ENCODE results near the gene PRKCH. TPM values are rescaled to one million over a fixed set of nuclear protein-coding genes. Genes with fewer than 3 reads are reported as not detected.

The PRKCH gene
- total RNA-seq, 3 donors from 2014 or later (not counting 1 experiment from before 2014, with no cell fraction given): 610 to 756 (median 618) TPM

DNA sequence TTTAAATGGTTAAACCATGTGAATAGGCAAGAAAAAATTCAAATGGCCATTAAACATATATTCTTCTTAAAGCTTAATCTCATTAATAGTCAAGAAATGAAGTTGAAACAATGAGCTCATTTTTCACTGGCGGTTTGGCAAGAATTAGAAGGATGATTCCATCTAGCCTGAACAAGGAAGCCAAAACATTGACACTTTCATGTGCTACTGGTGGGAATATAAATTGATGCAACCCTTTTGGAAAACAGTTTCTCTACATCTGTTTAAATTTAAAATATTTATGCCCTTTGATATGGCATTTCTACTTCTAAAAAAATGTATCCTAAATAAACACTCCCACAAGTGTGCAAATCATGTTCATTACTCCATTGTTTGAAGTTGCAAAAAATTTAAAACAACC is 199.2 kb downstream of the PRKCH start:
- Histone ChIP-seq H3K4me1 (ENCODE audit: control insufficient read depth, insufficient read depth, low read length) (peaks cover 56% of the 10 kb centered on the region), H3K9me3 (ENCODE audit: control insufficient read depth, insufficient read depth, low read length) (no peaks in the 10 kb centered on the region), H3K36me3 (ENCODE audit: control insufficient read depth, insufficient read depth, low read length) (peaks cover 4% of the 10 kb centered on the region), H3K27me3 (ENCODE audit: control insufficient read depth, insufficient read depth, low read length) (no peaks in the 10 kb centered on the region), H3K4me3 (ENCODE audit: low read length) (no peak overlapping the region), H3K27ac (ENCODE audit: low read length) (no peak overlapping the region)
- Mint-ChIP-seq H3K36me3 (no peaks in the 10 kb centered on the region), H3K27ac (peak overlapping the region in 1 of 2 donors; percentile 70), H3K9me3 (no peaks in the 10 kb centered on the region), H3K4me3 (no peak overlapping the region), H3K4me1 (peaks cover 88 to 89% of the 10 kb centered on the region in 2 donors), H3K27me3 (ENCODE audit: low read depth in 2 of 2) (no peaks in the 10 kb centered on the region)
- 100% methylated on average over 1 of the region's 1 CpG for WGBS (ENCODE audit: insufficient coverage)
- ATAC-seq (no peak), DNase-seq (no peak)
- intact Hi-C loops (cut with micrococcal nuclease): no loop called here
- TF ChIP-seq, protein P1, sequence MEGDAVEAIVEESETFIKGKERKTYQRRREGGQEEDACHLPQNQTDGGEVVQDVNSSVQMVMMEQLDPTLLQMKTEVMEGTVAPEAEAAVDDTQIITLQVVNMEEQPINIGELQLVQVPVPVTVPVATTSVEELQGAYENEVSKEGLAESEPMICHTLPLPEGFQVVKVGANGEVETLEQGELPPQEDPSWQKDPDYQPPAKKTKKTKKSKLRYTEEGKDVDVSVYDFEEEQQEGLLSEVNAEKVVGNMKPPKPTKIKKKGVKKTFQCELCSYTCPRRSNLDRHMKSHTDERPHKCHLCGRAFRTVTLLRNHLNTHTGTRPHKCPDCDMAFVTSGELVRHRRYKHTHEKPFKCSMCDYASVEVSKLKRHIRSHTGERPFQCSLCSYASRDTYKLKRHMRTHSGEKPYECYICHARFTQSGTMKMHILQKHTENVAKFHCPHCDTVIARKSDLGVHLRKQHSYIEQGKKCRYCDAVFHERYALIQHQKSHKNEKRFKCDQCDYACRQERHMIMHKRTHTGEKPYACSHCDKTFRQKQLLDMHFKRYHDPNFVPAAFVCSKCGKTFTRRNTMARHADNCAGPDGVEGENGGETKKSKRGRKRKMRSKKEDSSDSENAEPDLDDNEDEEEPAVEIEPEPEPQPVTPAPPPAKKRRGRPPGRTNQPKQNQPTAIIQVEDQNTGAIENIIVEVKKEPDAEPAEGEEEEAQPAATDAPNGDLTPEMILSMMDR (IDR thresholded peaks at IDR 0.05): no peak

DNA sequence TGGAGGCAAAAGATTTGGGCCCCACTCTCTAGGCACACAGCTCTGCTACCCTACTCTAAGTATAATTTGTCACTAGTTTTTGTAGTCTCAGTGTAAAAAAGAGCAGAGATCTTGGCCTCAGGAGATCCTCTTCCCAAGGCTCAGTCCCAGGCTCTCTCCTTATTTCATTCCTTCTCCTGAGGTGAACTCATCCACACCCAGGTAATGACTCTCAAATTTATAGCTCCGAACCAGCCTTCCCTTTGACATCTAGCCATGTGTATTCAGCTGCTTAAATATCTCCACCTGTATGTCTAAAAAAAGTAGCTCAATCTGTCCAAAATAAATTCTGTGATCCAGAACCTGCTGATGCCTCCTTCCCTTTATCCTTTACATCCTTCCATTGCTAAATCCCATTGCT is 200.4 kb downstream of the PRKCH start:
- intact Hi-C loops (cut with micrococcal nuclease): no loop called here
- DNase-seq (no peak), ATAC-seq (no peak)
- H3K27ac ChIP-seq (ENCODE audit: low read length): no peak overlapping the region
- no peak overlapping the region for H3K4me3 ChIP-seq (ENCODE audit: low read length)
- no peak overlapping the region for H3K4me3 Mint-ChIP-seq
- TF ChIP-seq, protein P1 (IDR thresholded peaks at IDR 0.05): no peak
- H3K9me3 Mint-ChIP-seq: no peaks in the 10 kb centered on the region
- H3K27ac Mint-ChIP-seq: peak overlapping the region in 1 of 2 donors; percentile 98
- H3K4me1 ChIP-seq (ENCODE audit: control insufficient read depth, insufficient read depth, low read length): peaks cover 60% of the 10 kb centered on the region
- H3K36me3 Mint-ChIP-seq: no peaks in the 10 kb centered on the region
- H3K36me3 ChIP-seq (ENCODE audit: control insufficient read depth, insufficient read depth, low read length): peaks cover 7% of the 10 kb centered on the region
- H3K4me1 Mint-ChIP-seq: peaks cover 88 to 89% of the 10 kb centered on the region in 2 donors
- no peaks in the 10 kb centered on the region for H3K27me3 Mint-ChIP-seq (ENCODE audit: low read depth in 2 of 2)
- H3K27me3 ChIP-seq (ENCODE audit: control insufficient read depth, insufficient read depth, low read length): no peaks in the 10 kb centered on the region
- WGBS (ENCODE audit: insufficient coverage): 93% methylated on average over 1 of the region's 1 CpG
- no peaks in the 10 kb centered on the region for H3K9me3 ChIP-seq (ENCODE audit: control insufficient read depth, insufficient read depth, low read length)

DNA sequence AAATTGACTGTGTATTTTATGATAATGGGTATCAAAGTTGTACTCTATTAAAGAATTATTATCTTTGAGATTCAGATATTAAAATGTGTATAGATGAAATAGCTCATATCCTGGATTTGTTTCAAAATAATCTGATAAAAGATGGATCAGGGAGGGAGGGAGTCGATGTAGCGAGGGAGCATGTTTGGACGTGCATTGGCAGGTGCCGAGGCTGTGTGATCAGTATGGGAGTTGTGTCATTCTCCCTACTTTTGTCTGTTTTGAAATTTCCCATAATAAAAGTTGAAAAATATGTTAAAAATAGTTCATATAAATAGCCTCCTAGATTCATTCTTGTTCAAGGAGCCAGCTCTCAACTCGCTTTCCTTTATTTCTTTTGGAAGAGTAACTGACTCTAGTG is 202.4 kb downstream of the PRKCH start:
- peaks cover 64% of the 10 kb centered on the region for H3K4me1 ChIP-seq (ENCODE audit: control insufficient read depth, insufficient read depth, low read length)
- H3K27ac Mint-ChIP-seq: peak overlapping the region in 1 of 2 donors; percentile 98
- intact Hi-C loops (cut with micrococcal nuclease): no loop called here
- H3K9me3 Mint-ChIP-seq: peaks cover 0 to 1% of the 10 kb centered on the region in 2 donors
- WGBS (ENCODE audit: insufficient coverage): 0% methylated on average over 1 of the region's 5 CpGs
- no peaks in the 10 kb centered on the region for H3K27me3 ChIP-seq (ENCODE audit: control insufficient read depth, insufficient read depth, low read length)
- no peak overlapping the region for H3K4me3 ChIP-seq (ENCODE audit: low read length)
- ATAC-seq (no peak), DNase-seq (no peak)
- no peak overlapping the region for H3K4me3 Mint-ChIP-seq
- H3K27me3 Mint-ChIP-seq (ENCODE audit: low read depth in 2 of 2): no peaks in the 10 kb centered on the region
- peaks cover 4% of the 10 kb centered on the region for H3K36me3 Mint-ChIP-seq
- peaks cover 9% of the 10 kb centered on the region for H3K36me3 ChIP-seq (ENCODE audit: control insufficient read depth, insufficient read depth, low read length)
- no peaks in the 10 kb centered on the region for H3K9me3 ChIP-seq (ENCODE audit: control insufficient read depth, insufficient read depth, low read length)
- TF ChIP-seq, protein P1 (IDR thresholded peaks at IDR 0.05): no peak
- H3K27ac ChIP-seq (ENCODE audit: low read length): no peak overlapping the region
- peaks cover 88 to 89% of the 10 kb centered on the region in 2 donors for H3K4me1 Mint-ChIP-seq

DNA sequence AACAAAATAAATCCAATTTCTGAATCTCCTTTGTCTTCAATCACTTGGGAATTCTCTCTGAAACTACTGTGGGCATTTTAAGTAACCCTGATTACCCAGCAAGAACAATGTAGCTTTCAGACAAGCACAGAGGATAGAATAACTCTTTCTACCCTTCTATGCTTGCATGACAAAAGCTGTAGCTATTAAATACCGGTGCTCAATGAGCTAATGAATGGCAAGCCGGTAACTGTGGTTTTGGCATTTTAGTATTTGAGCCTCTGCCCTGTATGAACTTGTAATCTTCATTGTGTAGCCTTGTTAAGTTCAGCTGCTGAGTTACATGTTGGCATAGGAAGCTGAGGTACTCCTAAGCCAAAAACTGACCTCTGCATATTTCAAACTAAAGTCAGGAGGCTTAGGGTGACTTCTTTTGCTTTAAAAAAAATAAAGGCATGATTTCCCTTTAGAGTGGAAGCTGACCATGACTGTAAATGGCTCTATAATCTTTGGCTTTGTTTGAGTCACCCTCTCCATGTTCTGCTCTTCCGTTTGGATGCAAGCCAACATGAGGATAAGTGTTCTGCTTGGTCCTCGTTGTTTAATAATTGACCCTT is 202.9 kb downstream of the PRKCH start:
- peaks cover 14% of the 10 kb centered on the region for H3K36me3 ChIP-seq (ENCODE audit: control insufficient read depth, insufficient read depth, low read length)
- DNase-seq: no peak
- peak overlapping the region; percentile 74 for H3K4me3 Mint-ChIP-seq
- 69% methylated on average over 4 of the region's 4 CpGs for WGBS (ENCODE audit: insufficient coverage)
- H3K27ac ChIP-seq (ENCODE audit: low read length): peak overlapping the region; percentile 26
- peaks cover 0 to 2% of the 10 kb centered on the region in 2 donors for H3K9me3 Mint-ChIP-seq
- H3K4me1 ChIP-seq (ENCODE audit: control insufficient read depth, insufficient read depth, low read length): peaks cover 63% of the 10 kb centered on the region
- H3K4me3 ChIP-seq (ENCODE audit: low read length): no peak overlapping the region
- TF ChIP-seq, protein P1 (IDR thresholded peaks at IDR 0.05): no peak
- ATAC-seq: no peak
- no peaks in the 10 kb centered on the region for H3K27me3 Mint-ChIP-seq (ENCODE audit: low read depth in 2 of 2)
- no peaks in the 10 kb centered on the region for H3K9me3 ChIP-seq (ENCODE audit: control insufficient read depth, insufficient read depth, low read length)
- intact Hi-C loops (cut with micrococcal nuclease): no loop called here
- H3K27ac Mint-ChIP-seq: peak overlapping the region in 1 of 2 donors; percentile 98
- H3K27me3 ChIP-seq (ENCODE audit: control insufficient read depth, insufficient read depth, low read length): no peaks in the 10 kb centered on the region
- H3K4me1 Mint-ChIP-seq: peaks cover 87 to 89% of the 10 kb centered on the region in 2 donors
- H3K36me3 Mint-ChIP-seq: peaks cover 8% of the 10 kb centered on the region

Data from natural killer cell (primary cell).